Heart left ventricle (tissue), 16 donors: Measurements from ENCODE around the gene ADO. TPM values are rescaled to one million over a fixed set of nuclear protein-coding genes. Genes with fewer than 3 reads are reported as not detected.

Source experiments
- ATAC-seq, 4 donors: fragments of 200-7000 bp; cut with Tn5 transposase; one replicate each; pipeline ENCODE4 v1.9.1; 2020 to 2022; ENCODE audit warnings: moderate library complexity in 4 of 4, mild to moderate bottlenecking in 3 of 4, moderate number of reproducible peaks in 1 of 4
- DNase-seq, 5 donors: peaks; one replicate each; pipeline ENCODE4 v3.0.0-alpha.2; 2020
- H3K27ac ChIP-seq, 12 donors: fragments of 200-600 bp; sonication (generic) in 4 of 12; one replicate each; pipeline versions ENCODE4 v1.5.0 to v1.8.0; 2016 to 2022; ENCODE audit warnings: mild to moderate bottlenecking in 2 of 12
- H3K27me3 ChIP-seq, 9 donors: fragments of 200-600 bp; sonication (generic) in 2 of 9; one replicate each; pipeline versions ENCODE4 v1.5.1 to v1.8.0; 2016 to 2022; ENCODE audit warnings: mild to moderate bottlenecking in 3 of 9
- H3K36me3 ChIP-seq, 9 donors: fragments of 200-600 bp; sonication (generic) in 2 of 9; one replicate each; pipeline versions ENCODE4 v1.5.0 to v1.8.0; 2018 to 2022; ENCODE audit warnings: mild to moderate bottlenecking in 2 of 9
- H3K4me1 ChIP-seq, 12 donors: fragments of 200-600 bp; sonication (generic) in 4 of 12; one replicate each; pipeline versions ENCODE4 v1.5.0 to v1.8.0; 2016 to 2022; ENCODE audit warnings: mild to moderate bottlenecking in 3 of 12
- H3K4me3 ChIP-seq, 12 donors: fragments of 200-600 bp; sonication (generic) in 4 of 12; one replicate each; pipeline versions ENCODE4 v1.5.0 to v1.8.0; 2017 to 2022; ENCODE audit warnings: mild to moderate bottlenecking in 9 of 12, moderate library complexity in 4 of 12
- H3K9me3 ChIP-seq, 12 donors: fragments of 200-600 bp; sonication (generic) in 4 of 12; one replicate each; pipeline versions ENCODE4 v1.5.0 to v1.8.0; 2016 to 2022; ENCODE audit warnings: mild to moderate bottlenecking in 1 of 12
- CTCF ChIP-seq, 12 donors: fragments of 200-600 bp; sonication (generic) in 4 of 12; IDR thresholded peaks; one replicate each; pipeline versions ENCODE4 v1.5.0 to v1.8.0; 2018 to 2022; ENCODE audit warnings: antibody characterized with exemption in 12 of 12, mild to moderate bottlenecking in 5 of 12
- POLR2A ChIP-seq, 2 donors: fragments of 450-650 bp; IDR thresholded peaks; one replicate each; pipeline ENCODE4 v1.6.1; 2017; ENCODE audit warnings: antibody characterized with exemption in 2 of 2, mild to moderate bottlenecking in 2 of 2, moderate library complexity in 2 of 2
- WGBS, 4 donors: extraction: QIAGEN DNeasy Blood & Tissue Kit in 2 of 4; methylation state at CpG; one replicate each; pipeline versions ENCODE4 v1.1.5 to v1.1.7; 2013 to 2018; 5-methylcytosine and 5-hydroxymethylcytosine counted together
- intact Hi-C, 10 donors: fragments of 100-400 bp; cut with DNase I; formaldehyde crosslinking; loops; one replicate each; pipeline versions ENCODE4 v1.11.1 to v1.14.2; 2022
- polyA plus RNA-seq, 2 donors: library from polyadenylated mRNA; stranded (reverse); fragments of 200-250 nt; gene quantifications; one replicate each; pipeline ENCODE4 v1.2.3, GENCODE V29; 2013
- total RNA-seq, 9 donors: library from RNA; depleted of rRNA in 2 of 9; stranded (reverse); fragments of >200 nt in 2 of 9; fragmentation: NEBNext Ultra II Directional in 3 of 9; extraction: Animal tissue kit (Norgen Biotek cat#: 25700) in 3 of 9; gene quantifications; one replicate each; pipeline versions ENCODE4 v1.1.0 to v1.2.4, GENCODE V29; 2016 to 2023
- donor health status: ischemic (EF 13 %, LVEDD 7.1; RV severe dilation, severe dysfunction).
- donor health status: healthy with polysubstance abuse.
- donor health status: DM: no; HTN: yes; CAD: no.
- donor health status: DM: no; HTN: no; CAD: no.
- donor health status: ischemic (EF 25% LVEDD 6.9; RV normal size, moderate dysfunction).
- donor health status: ischemic (EF 25% LVEDD 5.7; RV mildly dilated, moderate dysfunction).
- donor health status: healthy.
- donor health status: DM: yes; HTN: yes; CAD: no.
- donor health status: ischemic (EF 35%, LVEDD 5.7; RV mildly dilated, moderate dysfunction).
- donor health status: nonischemic (EF 11% LVEDD 7.7; RV severe dilation, severe dysfunction).
- donor health status: DM: yes; HTN: yes; CAD: no.
- donor health status: PGD.
- donor health status: ischemic (EF 29% LVEDD 5.4; RV normal size, mild dysfunction).
- donor health status: nonischemic (EF 23%, LVEDD 6.1; RV moderate dilation, normal function).

The ADO gene
- total and polyA plus RNA-seq, 11 donors: 7.6 to 35.5 (median 19.7) TPM

- DNase-seq: no peak
- Histone ChIP-seq H3K36me3 (no peaks in the 10 kb centered on the region), H3K27me3 (peaks cover 0 to 3% (median 0%) of the 10 kb centered on the region in 9 donors), H3K9me3 (no peaks in the 10 kb centered on the region), H3K4me3 (no peak overlapping the region), H3K4me1 (peaks cover 0 to 25% (median 15%) of the 10 kb centered on the region in 12 donors), H3K27ac (no peak overlapping the region)
- no peak for ATAC-seq
- WGBS, 4 donors: 80 to 94% (median 91%) methylated on average over 3 of the region's 3 CpGs
- intact Hi-C loops: loop anchor here in 2 of 10 donors (5.0 to 10.0 kb wide), 2 partner anchors 40 to 167 kb away; no protein-coding TSS in a partner anchor
- TF ChIP-seq POLR2A (IDR thresholded peaks at IDR 0.05) (no peak), CTCF (IDR thresholded peaks at IDR 0.05) (no peak)
Measured at GRCh38 chr10:62801871-62802270, 2.6 kb upstream of the ADO start.

DNA sequence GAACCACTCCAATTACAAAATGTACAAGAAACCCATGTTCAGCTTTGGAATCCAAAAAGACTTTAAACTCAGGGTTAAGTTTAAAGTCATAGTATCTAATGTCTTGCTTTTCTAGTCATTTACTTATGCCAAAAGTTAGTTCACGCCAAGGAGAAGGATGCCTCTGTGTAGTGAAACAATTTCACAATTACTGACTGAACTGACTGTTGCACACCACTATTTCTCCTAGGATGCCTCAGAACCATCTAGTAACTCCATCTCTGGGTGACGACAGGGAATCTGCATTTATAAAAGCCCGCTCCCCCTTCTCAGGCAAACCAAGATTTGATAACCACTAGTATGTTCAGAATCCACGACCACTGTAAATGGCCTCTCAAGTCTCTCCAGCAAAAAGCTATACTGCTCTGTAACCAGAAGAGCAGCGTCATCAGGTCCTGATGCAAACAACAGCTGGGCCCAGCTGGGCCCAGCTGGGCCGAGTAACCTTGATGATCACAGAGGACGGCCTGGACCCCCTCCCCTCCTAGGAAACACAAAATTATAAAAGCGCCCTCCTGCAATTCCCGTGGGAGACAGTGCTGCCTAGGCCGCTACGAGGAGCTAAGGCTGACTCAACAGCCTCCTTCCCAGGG, 680 bp upstream of the ADO start:
- Histone ChIP-seq H3K27ac (peak overlapping the region; percentile 92 to 99 (median 96)), H3K4me1 (peaks cover 0 to 44% (median 29%) of the 10 kb centered on the region in 12 donors), H3K27me3 (no peaks in the 10 kb centered on the region), H3K9me3 (no peaks in the 10 kb centered on the region), H3K36me3 (peaks cover 0 to 17% (median 2%) of the 10 kb centered on the region in 9 donors), H3K4me3 (peak overlapping the region; percentile 65 to 93 (median 80))
- intact Hi-C loops: loop anchor here in 4 of 10 donors (2.0 to 10.0 kb wide), 3 partner anchors 42 to 169 kb away; no protein-coding TSS in a partner anchor
- ATAC-seq: peak in 3 of 4 donors; percentile 16 to 64 (median 35)
- DNase-seq: no peak
- 30 to 39% (median 33%) methylated on average over 8 to 11 of the region's 11 CpGs for WGBS, 4 donors
- TF ChIP-seq CTCF (IDR thresholded peaks at IDR 0.05) (no peak), POLR2A (IDR thresholded peaks at IDR 0.05) (no peak)

GRCh38 chr10:62805231-62806099, 945 bp downstream of the ADO start:
- peak; percentile 19 to 75 (median 47) for DNase-seq
- intact Hi-C loops: loop anchor here in 4 of 10 donors (2.0 to 10.0 kb wide), 3 partner anchors 43 to 171 kb away; no protein-coding TSS in a partner anchor
- H3K4me1 ChIP-seq: peaks cover 0 to 48% (median 30%) of the 10 kb centered on the region in 12 donors
- H3K27ac ChIP-seq: peak overlapping the region; percentile 92 to 99 (median 96)
- H3K36me3 ChIP-seq: peaks cover 0 to 24% (median 7%) of the 10 kb centered on the region in 9 donors
- H3K4me3 ChIP-seq: peak overlapping the region; percentile 65 to 93 (median 80)
- H3K9me3 ChIP-seq: no peaks in the 10 kb centered on the region
- 3 to 4% (median 4%) methylated on average over 22 to 77 of the region's 77 CpGs for WGBS, 4 donors
- H3K27me3 ChIP-seq: no peaks in the 10 kb centered on the region
- TF ChIP-seq CTCF (IDR thresholded peaks at IDR 0.05): no peak
- no peak for TF ChIP-seq POLR2A (IDR thresholded peaks at IDR 0.05)
- ATAC-seq: peak in 3 of 4 donors; percentile 38 to 40 (median 39)
